Forelimb muscle (tissue), 1 donor: Measurements from ENCODE around the gene ERN2. TPM values are rescaled to one million over a fixed set of nuclear protein-coding genes. Genes with fewer than 3 reads are reported as not detected.

ENCODE experiments used
- DNase-seq: peaks from one replicate; pipeline ENCODE4 v3.0.0-alpha.2; 2013; ENCODE audit warnings: low read depth
- polyA plus RNA-seq: library from polyadenylated mRNA; unstranded; fragments of 120-200 nt; gene quantifications from one replicate; pipeline ENCODE4 v1.2.1, GENCODE V29; 2013; ENCODE audit not compliant: insufficient read length

The ERN2 gene
- polyA plus RNA-seq, 1 donor: not detected

GRCh38 chr16:23640931-23641765 is 71.9 kb downstream of the ERN2 start, which contains the start of the genes DCTN5 and PALB2:
Gene DCTN5 (plus strand): TSS chr16:23641466. CDS start chr16:23641543, 77 bp downstream.
Gene PALB2 (minus strand): TSS chr16:23641310. CDS start chr16:23641157, 153 bp downstream.
- peak; percentile 88 for DNase-seq

- no peak for DNase-seq
These were observed 72.4 kb downstream of the ERN2 start for GRCh38 chr16:23640615-23640930.

Other genes starting within 250 kb of the ERN2 start
- 138 TPM for gene GGA2, start 202.7 kb downstream of the ERN2 start, polyA plus RNA-seq
- gene EARS2, start 155.9 kb downstream of the ERN2 start, polyA plus RNA-seq: 16.7 TPM
- gene UBFD1, start 155.5 kb downstream of the ERN2 start, polyA plus RNA-seq: 64.8 TPM
- 88.7 TPM for gene NDUFAB1, start 116.9 kb downstream of the ERN2 start, polyA plus RNA-seq
- gene PALB2, start 71.9 kb downstream of the ERN2 start, polyA plus RNA-seq: 8.5 TPM
- gene DCTN5, start 71.8 kb downstream of the ERN2 start, polyA plus RNA-seq: 35.9 TPM
- gene PLK1, start 34.3 kb downstream of the ERN2 start, polyA plus RNA-seq: 10.2 TPM
- not detected for gene CHP2, start 41.8 kb upstream of the ERN2 start, polyA plus RNA-seq
- 1.2 TPM for gene PRKCB, start 122.8 kb upstream of the ERN2 start, polyA plus RNA-seq